ENCODE measurements around the gene ST3GAL6.

ST3GAL6 gene

GRCh38 chr3:98727638-98728037 is 35.5 kb upstream of the ST3GAL6 start:
- Histone ChIP-seq H3K36me3 (ENCODE audit: control insufficient read depth in 1 of 2, insufficient read depth in 2 of 2, low read depth in 1 of 2, low read length in 2 of 2) (no peaks in the 10 kb centered on the region), H3K18ac (ENCODE audit: low read depth in 1 of 2, low read length in 2 of 2) (no peak overlapping the region), H4K8ac (ENCODE audit: low read length) (peak overlapping the region; percentile 38), H2BK15ac (ENCODE audit: low read depth, poor library complexity, severe bottlenecking) (no peak overlapping the region), H3K4ac (ENCODE audit: low read depth in 1 of 2, low read length in 2 of 2) (no peak overlapping the region), H4K91ac (ENCODE audit: low read length) (no peak overlapping the region), H3K9ac (ENCODE audit: low read length) (no peak overlapping the region), H2BK5ac (ENCODE audit: low read depth, low read length, poor library complexity, severe bottlenecking) (no peak overlapping the region), H3K23ac (ENCODE audit: low read length in 2 of 2) (no peak overlapping the region), H3K27me3 (ENCODE audit: control insufficient read depth in 1 of 2, insufficient read depth in 1 of 2, low read length in 2 of 2) (no peaks in the 10 kb centered on the region), H3K9me3 (ENCODE audit: control insufficient read depth, low read length) (no peaks in the 10 kb centered on the region), H2BK12ac (ENCODE audit: low read length in 2 of 2) (no peak overlapping the region), H3K4me1 (ENCODE audit: control insufficient read depth, insufficient read depth, low read depth, low read length) (no peaks in the 10 kb centered on the region), H3K4me2 (ENCODE audit: low read length, poor library complexity, severe bottlenecking) (no peak overlapping the region), H3K4me3 (ENCODE audit: insufficient read depth in 1 of 2, low read depth in 1 of 2, low read length in 2 of 2) (no peak overlapping the region), H2AK5ac (ENCODE audit: low read length, severe bottlenecking) (no peak overlapping the region), H3K27ac (ENCODE audit: low read length, poor library complexity, severe bottlenecking) (no peak overlapping the region), H3K79me1 (replicated peaks; ENCODE audit: low read length, poor library complexity, severe bottlenecking) (no peaks in the 10 kb centered on the region), H2BK120ac (ENCODE audit: low read depth, low read length) (no peak overlapping the region), H3K14ac (ENCODE audit: low read length in 2 of 2) (no peak overlapping the region), H2AFZ (ENCODE audit: low read depth, low read length) (no peak overlapping the region)
- WGBS, result 88% methylated on average over 1 of the region's 3 CpGs
- DNase-seq, result no peak

- Histone ChIP-seq H2BK15ac (ENCODE audit: low read depth, poor library complexity, severe bottlenecking) (no peak overlapping the region), H4K8ac (ENCODE audit: low read length) (no peak overlapping the region), H3K4me1 (ENCODE audit: control insufficient read depth, insufficient read depth, low read depth, low read length) (peaks cover 4% of the 10 kb centered on the region), H3K14ac (ENCODE audit: low read length in 2 of 2) (no peak overlapping the region), H3K27me3 (ENCODE audit: control insufficient read depth in 1 of 2, insufficient read depth in 1 of 2, low read length in 2 of 2) (no peaks in the 10 kb centered on the region), H3K9me3 (ENCODE audit: control insufficient read depth, low read length) (no peaks in the 10 kb centered on the region), H2BK120ac (ENCODE audit: low read depth, low read length) (no peak overlapping the region), H3K36me3 (ENCODE audit: control insufficient read depth in 1 of 2, insufficient read depth in 2 of 2, low read depth in 1 of 2, low read length in 2 of 2) (no peaks in the 10 kb centered on the region), H3K4me2 (ENCODE audit: low read length, poor library complexity, severe bottlenecking) (no peak overlapping the region), H2BK12ac (ENCODE audit: low read length in 2 of 2) (no peak overlapping the region), H2AK5ac (ENCODE audit: low read length, severe bottlenecking) (no peak overlapping the region), H4K91ac (ENCODE audit: low read length) (no peak overlapping the region), H2AFZ (ENCODE audit: low read depth, low read length) (no peak overlapping the region), H3K4ac (ENCODE audit: low read depth in 1 of 2, low read length in 2 of 2) (no peak overlapping the region), H3K4me3 (ENCODE audit: insufficient read depth in 1 of 2, low read depth in 1 of 2, low read length in 2 of 2) (no peak overlapping the region), H3K27ac (ENCODE audit: low read length, poor library complexity, severe bottlenecking) (no peak overlapping the region), H3K18ac (ENCODE audit: low read depth in 1 of 2, low read length in 2 of 2) (no peak overlapping the region), H2BK5ac (ENCODE audit: low read depth, low read length, poor library complexity, severe bottlenecking) (no peak overlapping the region), H3K79me1 (replicated peaks; ENCODE audit: low read length, poor library complexity, severe bottlenecking) (peaks cover 2% of the 10 kb centered on the region), H3K9ac (ENCODE audit: low read length) (no peak overlapping the region), H3K23ac (ENCODE audit: low read length in 2 of 2) (no peak overlapping the region)
- WGBS, result 100% methylated on average over 1 of the region's 2 CpGs
- DNase-seq, result no peak
These were observed 34.5 kb upstream of the ST3GAL6 start for GRCh38 chr3:98728672-98729071.

GRCh38 chr3:98730338-98730737 is 32.8 kb upstream of the ST3GAL6 start:
- no peaks in the 10 kb centered on the region for H3K36me3 ChIP-seq (ENCODE audit: control insufficient read depth in 1 of 2, insufficient read depth in 2 of 2, low read depth in 1 of 2, low read length in 2 of 2)
- no peak overlapping the region for H2BK12ac ChIP-seq (ENCODE audit: low read length in 2 of 2)
- no peak overlapping the region for H2BK5ac ChIP-seq (ENCODE audit: low read depth, low read length, poor library complexity, severe bottlenecking)
- H4K8ac ChIP-seq (ENCODE audit: low read length), result no peak overlapping the region
- H2BK120ac ChIP-seq (ENCODE audit: low read depth, low read length), result no peak overlapping the region
- DNase-seq, result no peak
- H3K18ac ChIP-seq (ENCODE audit: low read depth in 1 of 2, low read length in 2 of 2), result no peak overlapping the region
- no peaks in the 10 kb centered on the region for H3K9me3 ChIP-seq (ENCODE audit: control insufficient read depth, low read length)
- no peak overlapping the region for H2AFZ ChIP-seq (ENCODE audit: low read depth, low read length)
- no peak overlapping the region for H3K27ac ChIP-seq (ENCODE audit: low read length, poor library complexity, severe bottlenecking)
- no peak overlapping the region for H3K9ac ChIP-seq (ENCODE audit: low read length)
- no peaks in the 10 kb centered on the region for H3K27me3 ChIP-seq (ENCODE audit: control insufficient read depth in 1 of 2, insufficient read depth in 1 of 2, low read length in 2 of 2)
- no peak overlapping the region for H3K23ac ChIP-seq (ENCODE audit: low read length in 2 of 2)
- H2AK5ac ChIP-seq (ENCODE audit: low read length, severe bottlenecking), result no peak overlapping the region
- H3K4me3 ChIP-seq (ENCODE audit: insufficient read depth in 1 of 2, low read depth in 1 of 2, low read length in 2 of 2), result no peak overlapping the region
- H3K4me2 ChIP-seq (ENCODE audit: low read length, poor library complexity, severe bottlenecking), result no peak overlapping the region
- WGBS, result 60% methylated on average over 1 of the region's 1 CpG
- H4K91ac ChIP-seq (ENCODE audit: low read length), result no peak overlapping the region
- no peak overlapping the region for H3K4ac ChIP-seq (ENCODE audit: low read depth in 1 of 2, low read length in 2 of 2)
- H3K79me1 ChIP-seq (replicated peaks; ENCODE audit: low read length, poor library complexity, severe bottlenecking), result peaks cover 2% of the 10 kb centered on the region
- H3K14ac ChIP-seq (ENCODE audit: low read length in 2 of 2), result no peak overlapping the region
- H3K4me1 ChIP-seq (ENCODE audit: control insufficient read depth, insufficient read depth, low read depth, low read length), result peaks cover 5% of the 10 kb centered on the region
- no peak overlapping the region for H2BK15ac ChIP-seq (ENCODE audit: low read depth, poor library complexity, severe bottlenecking)

- Histone ChIP-seq H3K9ac (ENCODE audit: low read length) (no peak overlapping the region), H3K4me2 (ENCODE audit: low read length, poor library complexity, severe bottlenecking) (no peak overlapping the region), H3K14ac (ENCODE audit: low read length in 2 of 2) (no peak overlapping the region), H2BK5ac (ENCODE audit: low read depth, low read length, poor library complexity, severe bottlenecking) (no peak overlapping the region), H2AK5ac (ENCODE audit: low read length, severe bottlenecking) (no peak overlapping the region), H4K91ac (ENCODE audit: low read length) (no peak overlapping the region), H3K27me3 (ENCODE audit: control insufficient read depth in 1 of 2, insufficient read depth in 1 of 2, low read length in 2 of 2) (no peaks in the 10 kb centered on the region), H3K79me1 (replicated peaks; ENCODE audit: low read length, poor library complexity, severe bottlenecking) (peaks cover 2% of the 10 kb centered on the region), H3K36me3 (ENCODE audit: control insufficient read depth in 1 of 2, insufficient read depth in 2 of 2, low read depth in 1 of 2, low read length in 2 of 2) (no peaks in the 10 kb centered on the region), H3K4me1 (ENCODE audit: control insufficient read depth, insufficient read depth, low read depth, low read length) (peaks cover 5% of the 10 kb centered on the region), H2AFZ (ENCODE audit: low read depth, low read length) (no peak overlapping the region), H2BK12ac (ENCODE audit: low read length in 2 of 2) (no peak overlapping the region), H2BK15ac (ENCODE audit: low read depth, poor library complexity, severe bottlenecking) (no peak overlapping the region), H3K23ac (ENCODE audit: low read length in 2 of 2) (no peak overlapping the region), H3K4ac (ENCODE audit: low read depth in 1 of 2, low read length in 2 of 2) (no peak overlapping the region), H3K9me3 (ENCODE audit: control insufficient read depth, low read length) (no peaks in the 10 kb centered on the region), H3K18ac (ENCODE audit: low read depth in 1 of 2, low read length in 2 of 2) (no peak overlapping the region), H4K8ac (ENCODE audit: low read length) (no peak overlapping the region), H3K4me3 (ENCODE audit: insufficient read depth in 1 of 2, low read depth in 1 of 2, low read length in 2 of 2) (no peak overlapping the region), H2BK120ac (ENCODE audit: low read depth, low read length) (no peak overlapping the region), H3K27ac (ENCODE audit: low read length, poor library complexity, severe bottlenecking) (no peak overlapping the region)
- 94% methylated on average over 13 of the region's 19 CpGs for WGBS
- DNase-seq, result no peak
These were observed 32.1 kb upstream of the ST3GAL6 start for GRCh38 chr3:98730886-98731537.

Measured in mesenchymal stem cell (in vitro differentiated cells and primary cell).